ENCODE data around the gene SND1.

The SND1 gene

GRCh38 chr7:127654404-127655394, 2.7 kb downstream of the SND1 start:
- 0 out of 2 replicates have a peak, but pooled peaks cover 2% of the 10 kb centered on the region for H4K20me1 ChIP-seq (ENCODE audit: insufficient read depth, low read length)
- H3K9me2 ChIP-seq (ENCODE audit: low read depth, low read length) = no peaks in the 10 kb centered on the region
- H3K79me2 ChIP-seq (ENCODE audit: insufficient read depth, low read length) = peaks cover 76% of the 10 kb centered on the region
- no peaks in the 10 kb centered on the region for H3K9me3 ChIP-seq (ENCODE audit: low read length)
- H3K36me3 ChIP-seq (ENCODE audit: insufficient read depth, low read length) = peaks cover 53% of the 10 kb centered on the region
- peaks cover 42% of the 10 kb centered on the region for H3K4me1 ChIP-seq (ENCODE audit: insufficient read depth, low read length, severe bottlenecking)
- H3K4me2 ChIP-seq (ENCODE audit: low read length) = peak overlapping the region; percentile 93
- peak overlapping the region; percentile 78; the same call in 1 of the 2 replicates for H3K9ac ChIP-seq (ENCODE audit: low read length)
- no peak overlapping the region for H2AFZ ChIP-seq (ENCODE audit: low read length)
- TF ChIP-seq CTCF (IDR thresholded peaks at IDR 0.05; ENCODE audit: low read length) = no peak
- no peak for TF ChIP-seq EZH2 (IDR thresholded peaks at IDR 0.05; ENCODE audit: borderline replicate concordance, low read length)
- H3F3A ChIP-seq (ENCODE audit: insufficient read depth, low read length) = no peaks in the 10 kb centered on the region
- peak overlapping the region; percentile 72 for H3K4me3 ChIP-seq (ENCODE audit: low read depth, low read length, poor library complexity, severe bottlenecking)
- no peaks in the 10 kb centered on the region for H3K27me3 ChIP-seq (ENCODE audit: insufficient read depth, low read length)
- peak overlapping the region; percentile 13 for H3K27ac ChIP-seq (ENCODE audit: low read depth, low read length, poor library complexity, severe bottlenecking)

- Histone ChIP-seq H3K4me1 (ENCODE audit: insufficient read depth, low read length, severe bottlenecking) (peaks cover 41% of the 10 kb centered on the region), H3K36me3 (ENCODE audit: insufficient read depth, low read length) (peaks cover 63% of the 10 kb centered on the region), H4K20me1 (ENCODE audit: insufficient read depth, low read length) (0 out of 2 replicates have a peak, but pooled peaks cover 2% of the 10 kb centered on the region), H3K4me2 (ENCODE audit: low read length) (peak overlapping the region; percentile 93; the same call in 1 of the 2 replicates), H3K27ac (ENCODE audit: low read depth, low read length, poor library complexity, severe bottlenecking) (no peak overlapping the region), H3K9ac (ENCODE audit: low read length) (no peak overlapping the region; the same call in 1 of the 2 replicates), H3F3A (ENCODE audit: insufficient read depth, low read length) (no peaks in the 10 kb centered on the region), H3K79me2 (ENCODE audit: insufficient read depth, low read length) (peaks cover 86% of the 10 kb centered on the region), H3K4me3 (ENCODE audit: low read depth, low read length, poor library complexity, severe bottlenecking) (no peak overlapping the region), H3K9me3 (ENCODE audit: low read length) (no peaks in the 10 kb centered on the region), H2AFZ (ENCODE audit: low read length) (no peak overlapping the region), H3K9me2 (ENCODE audit: low read depth, low read length) (no peaks in the 10 kb centered on the region), H3K27me3 (ENCODE audit: insufficient read depth, low read length) (no peaks in the 10 kb centered on the region)
- TF ChIP-seq CTCF (IDR thresholded peaks at IDR 0.05; ENCODE audit: low read length) (no peak), EZH2 (IDR thresholded peaks at IDR 0.05; ENCODE audit: borderline replicate concordance, low read length) (no peak)
Observed at GRCh38 chr7:127655720-127656119, 3.7 kb downstream of the SND1 start.

GRCh38 chr7:127657500-127657899, 5.5 kb downstream of the SND1 start:
- no peaks in the 10 kb centered on the region for H3K9me2 ChIP-seq (ENCODE audit: low read depth, low read length)
- no peak overlapping the region for H3K4me3 ChIP-seq (ENCODE audit: low read depth, low read length, poor library complexity, severe bottlenecking)
- H3K4me2 ChIP-seq (ENCODE audit: low read length) = no peak overlapping the region
- no peak overlapping the region for H3K27ac ChIP-seq (ENCODE audit: low read depth, low read length, poor library complexity, severe bottlenecking)
- no peaks in the 10 kb centered on the region for H3K9me3 ChIP-seq (ENCODE audit: low read length)
- H3K27me3 ChIP-seq (ENCODE audit: insufficient read depth, low read length) = no peaks in the 10 kb centered on the region
- no peak for TF ChIP-seq CTCF (IDR thresholded peaks at IDR 0.05; ENCODE audit: low read length)
- TF ChIP-seq EZH2 (IDR thresholded peaks at IDR 0.05; ENCODE audit: borderline replicate concordance, low read length) = no peak
- H4K20me1 ChIP-seq (ENCODE audit: insufficient read depth, low read length) = 0 out of 2 replicates have a peak, but pooled peaks cover 5% of the 10 kb centered on the region
- peaks cover 100% of the 10 kb centered on the region for H3K79me2 ChIP-seq (ENCODE audit: insufficient read depth, low read length)
- H3F3A ChIP-seq (ENCODE audit: insufficient read depth, low read length) = no peaks in the 10 kb centered on the region
- peaks cover 34% of the 10 kb centered on the region for H3K4me1 ChIP-seq (ENCODE audit: insufficient read depth, low read length, severe bottlenecking)
- no peak overlapping the region for H2AFZ ChIP-seq (ENCODE audit: low read length)
- H3K36me3 ChIP-seq (ENCODE audit: insufficient read depth, low read length) = peaks cover 81% of the 10 kb centered on the region
- no peak overlapping the region for H3K9ac ChIP-seq (ENCODE audit: low read length)

All from OCI-LY1 (cell line).